H1 (cell line): ENCODE measurements around the gene FOXK1. TPM values are rescaled to one million over a fixed set of nuclear protein-coding genes. Genes with fewer than 3 reads are reported as not detected.

Experiments used
- BACH1 ChIP-seq: IDR thresholded peaks from 2 replicates; pipeline ENCODE4 v1.6.1; 2012; ENCODE audit warnings: low read length, improper control_type of control experiment
- CHD1 ChIP-seq: IDR thresholded peaks from 2 replicates; pipeline ENCODE4 v1.6.1; 2012; ENCODE audit warnings: low read depth, low read length, improper control_type of control experiment
- HDAC6 ChIP-seq: IDR thresholded peaks from one replicate; pipeline ENCODE4 v1.7.1; 2012; ENCODE audit warnings: low read depth, mild to moderate bottlenecking, inconsistent platforms, low read length, moderate library complexity
- KDM4A ChIP-seq: IDR thresholded peaks from one replicate; pipeline ENCODE4 v1.7.1; 2012; ENCODE audit warnings: low read depth, mild to moderate bottlenecking, moderate library complexity, low read length, inconsistent platforms; ENCODE audit not compliant: severe bottlenecking
- POLR2A ChIP-seq, 2 experiments: IDR thresholded peaks; 1 replicate in 1 of 2; 2 replicates in 1 of 2; pipeline ENCODE4 v1.6.1; 2011; ENCODE audit warnings: low read depth in 2 of 2, low read length in 2 of 2, mild to moderate bottlenecking in 2 of 2; ENCODE audit errors: control extremely low read depth in 1 of 2
- RAD21 ChIP-seq, 2 experiments: IDR thresholded peaks in 1 of 2; conservative IDR thresholded peaks in 1 of 2; 2 replicates each; pipeline ENCODE4 v1.6.1; 2011; ENCODE audit warnings: low read depth in 2 of 2, low read length in 2 of 2, improper control_type of control experiment in 1 of 2, inconsistent platforms in 1 of 2, mild to moderate bottlenecking in 1 of 2, moderate library complexity in 1 of 2
- polyA plus RNA-seq, 7 experiments: library from polyadenylated mRNA; depleted of rRNA in 3 of 7; stranded (reverse) in 5 of 7; unstranded in 2 of 7; fragments of >200 nt in 5 of 7; fragments of 200-250 nt in 2 of 7; gene quantifications; 1 replicate in 5 of 7; 2 replicates in 1 of 7; 4 replicates in 1 of 7; pipeline versions ENCODE4 v1.2.1 to v1.2.3, GENCODE V29; 2011 to 2013; ENCODE audit warnings: missing spikeins in 2 of 7, mixed read lengths in 2 of 7
- total RNA-seq: library from RNA; stranded (reverse); fragmentation: NEBNext Ultra II Directional; extraction: Animal tissue kit (Norgen Biotek cat#: 25700); gene quantifications from 2 replicates; pipeline ENCODE4 v1.2.1, GENCODE V29; 2021

FOXK1 gene
- total and polyA plus RNA-seq, 2 of the 8 experiments (the other 6 are each of a cell fraction or from before 2014, with no cell fraction given): 2.0 to 8.5 TPM

DNA sequence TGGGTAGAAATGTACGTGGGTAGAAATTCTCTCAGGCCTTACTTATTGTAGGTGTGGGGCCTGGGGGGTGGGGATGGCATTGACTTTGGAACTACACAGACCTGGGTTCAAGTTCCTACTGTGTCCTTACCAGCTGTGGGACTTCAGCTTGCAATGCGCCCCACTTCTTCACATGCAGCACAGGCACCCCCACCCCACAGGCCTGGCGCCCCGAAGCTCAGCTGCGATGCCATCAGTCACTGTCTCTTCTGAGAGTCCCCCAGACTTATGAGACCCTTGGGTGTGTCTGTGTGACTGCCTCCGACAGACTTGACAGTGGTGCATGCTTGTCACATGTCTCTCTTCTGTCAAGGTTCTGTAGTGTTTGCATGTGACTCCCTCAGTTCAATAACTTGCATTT lies 90.2 kb downstream of the FOXK1 start (continued):
- TF ChIP-seq RAD21 (IDR thresholded peaks at IDR 0.05 in 1 of 2, conservative IDR thresholded peaks at IDR 0.05 in 1 of 2; ENCODE audit: low read depth in 2 of 2, low read length in 2 of 2) (no peak), CHD1 (no peak), HDAC6 (no peak), POLR2A (IDR thresholded peaks at IDR 0.05; ENCODE audit: control extremely low read depth in 1 of 2, low read depth in 2 of 2, low read length in 2 of 2) (no peak), BACH1 (no peak), KDM4A (no peak)
